Measurements from ENCODE around the gene HLA-DRB1.

The HLA-DRB1 gene

DNA sequence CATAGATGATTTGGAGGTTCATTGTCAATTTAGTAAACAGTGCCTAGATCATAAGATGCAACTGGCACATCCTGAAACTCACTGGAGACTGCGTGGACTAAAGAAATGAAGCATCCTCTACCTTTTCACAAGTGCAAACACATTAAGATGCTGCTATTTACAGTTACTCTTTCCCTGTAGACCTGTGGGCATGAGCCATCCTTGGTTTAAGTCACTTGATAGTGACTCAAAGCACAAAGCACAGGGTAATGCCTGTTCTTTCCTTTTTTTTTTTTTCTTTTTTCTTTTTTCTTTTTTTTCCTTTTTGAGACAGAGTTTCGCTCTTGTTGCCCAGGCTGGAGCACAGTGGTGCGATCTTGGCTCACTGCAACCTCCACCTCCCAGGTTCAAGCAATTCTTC is 37.6 kb upstream of the HLA-DRB1 start:
- ATAC-seq: no peak
- TF ChIP-seq CSDC2 (CRISPR knock-in tag; IDR thresholded peaks at IDR 0.05): no peak
- no peak for TF ChIP-seq SNAI2 (CRISPR knock-in tag; IDR thresholded peaks at IDR 0.05)
- no peak for TF ChIP-seq OSR1 (CRISPR knock-in tag; IDR thresholded peaks at IDR 0.05)
- no peak for TF ChIP-seq ISL1 (CRISPR knock-in tag; IDR thresholded peaks at IDR 0.05)
- no peak for TF ChIP-seq ZFP3 (CRISPR knock-in tag; IDR thresholded peaks at IDR 0.05)
- TF ChIP-seq ZFP30 (CRISPR knock-in tag; IDR thresholded peaks at IDR 0.05): no peak

DNA sequence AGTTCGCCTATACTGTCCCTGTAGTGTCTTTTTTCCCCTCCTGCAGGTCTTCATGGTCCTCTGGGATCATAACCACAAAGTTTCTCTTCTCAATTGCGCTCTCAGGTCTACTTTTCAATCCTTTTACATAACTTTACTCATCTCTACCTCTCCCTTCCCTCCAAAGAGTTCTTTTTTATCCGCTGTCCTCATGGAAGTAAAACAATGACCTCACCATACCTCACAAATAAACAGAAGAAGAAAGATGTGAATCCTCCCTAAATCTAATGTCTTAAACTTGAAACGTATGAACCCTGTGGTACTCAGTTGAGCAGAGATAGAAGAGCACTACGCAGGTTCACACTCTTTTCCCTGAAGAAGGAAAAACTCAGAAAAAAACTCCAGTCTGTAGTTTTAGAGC is 35.5 kb upstream of the HLA-DRB1 start:
- TF ChIP-seq ZNF565 (CRISPR knock-in tag; conservative IDR thresholded peaks at IDR 0.05; ENCODE audit: low read depth) (no peak), ZNF8 (CRISPR knock-in tag; IDR thresholded peaks at IDR 0.05) (no peak), BACH2 (CRISPR knock-in tag; IDR thresholded peaks at IDR 0.05; ENCODE audit: borderline replicate concordance) (no peak), GLIS3 (CRISPR knock-in tag; IDR thresholded peaks at IDR 0.05) (no peak), ARNTL (CRISPR knock-in tag; IDR thresholded peaks at IDR 0.05; ENCODE audit: borderline replicate concordance, low read depth) (no peak), RARB (CRISPR knock-in tag; IDR thresholded peaks at IDR 0.05) (no peak), TCF4 (CRISPR knock-in tag; IDR thresholded peaks at IDR 0.05; ENCODE audit: borderline replicate concordance) (no peak), SNAI2 (CRISPR knock-in tag; IDR thresholded peaks at IDR 0.05) (no peak), ZC3H10 (CRISPR knock-in tag; IDR thresholded peaks at IDR 0.05) (no peak), CSDC2 (CRISPR knock-in tag; IDR thresholded peaks at IDR 0.05) (no peak), PPARA (CRISPR knock-in tag; IDR thresholded peaks at IDR 0.05; ENCODE audit: borderline replicate concordance) (no peak), ZFP3 (CRISPR knock-in tag; IDR thresholded peaks at IDR 0.05) (no peak)
- TF ChIP-seq, protein P1, sequence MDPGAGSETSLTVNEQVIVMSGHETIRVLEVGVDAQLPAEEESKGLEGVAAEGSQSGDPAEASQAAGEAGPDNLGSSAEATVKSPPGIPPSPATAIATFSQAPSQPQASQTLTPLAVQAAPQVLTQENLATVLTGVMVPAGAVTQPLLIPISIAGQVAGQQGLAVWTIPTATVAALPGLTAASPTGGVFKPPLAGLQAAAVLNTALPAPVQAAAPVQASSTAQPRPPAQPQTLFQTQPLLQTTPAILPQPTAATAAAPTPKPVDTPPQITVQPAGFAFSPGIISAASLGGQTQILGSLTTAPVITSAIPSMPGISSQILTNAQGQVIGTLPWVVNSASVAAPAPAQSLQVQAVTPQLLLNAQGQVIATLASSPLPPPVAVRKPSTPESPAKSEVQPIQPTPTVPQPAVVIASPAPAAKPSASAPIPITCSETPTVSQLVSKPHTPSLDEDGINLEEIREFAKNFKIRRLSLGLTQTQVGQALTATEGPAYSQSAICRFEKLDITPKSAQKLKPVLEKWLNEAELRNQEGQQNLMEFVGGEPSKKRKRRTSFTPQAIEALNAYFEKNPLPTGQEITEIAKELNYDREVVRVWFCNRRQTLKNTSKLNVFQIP (CRISPR knock-in tag; IDR thresholded peaks at IDR 0.05; ENCODE audit: borderline replicate concordance, low read depth): no peak
- ATAC-seq: no peak

DNA sequence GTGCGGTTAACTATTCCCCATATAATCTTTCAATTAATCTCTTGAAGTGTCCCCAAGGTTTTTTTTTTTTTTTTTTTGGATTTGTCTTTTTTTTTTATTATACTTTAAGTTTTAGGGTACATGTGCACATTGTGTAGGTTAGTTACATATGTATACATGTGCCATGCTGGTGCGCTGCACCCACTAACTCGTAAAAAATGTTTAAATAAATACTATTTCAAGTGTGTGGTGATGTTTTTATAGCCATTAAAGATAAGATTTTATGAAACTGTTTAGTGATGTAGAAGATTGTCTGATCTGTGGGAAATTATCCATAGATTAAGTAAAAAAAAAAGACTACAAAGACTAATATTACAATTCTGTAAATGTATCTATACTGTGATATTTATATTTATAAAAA is 34.9 kb upstream of the HLA-DRB1 start:
- TF ChIP-seq, protein P1 (CRISPR knock-in tag; IDR thresholded peaks at IDR 0.05; ENCODE audit: borderline replicate concordance, low read depth): no peak
- TF ChIP-seq ZNF565 (CRISPR knock-in tag; conservative IDR thresholded peaks at IDR 0.05; ENCODE audit: low read depth) (no peak), TOX (CRISPR knock-in tag; IDR thresholded peaks at IDR 0.05; ENCODE audit: borderline replicate concordance) (no peak), ARNTL (CRISPR knock-in tag; IDR thresholded peaks at IDR 0.05; ENCODE audit: borderline replicate concordance, low read depth) (no peak), ZFP30 (CRISPR knock-in tag; IDR thresholded peaks at IDR 0.05) (no peak), ISL1 (CRISPR knock-in tag; IDR thresholded peaks at IDR 0.05) (no peak), ESRRG (CRISPR knock-in tag; IDR thresholded peaks at IDR 0.05) (no peak), PPARA (CRISPR knock-in tag; IDR thresholded peaks at IDR 0.05; ENCODE audit: borderline replicate concordance) (no peak)
- no peak for ATAC-seq

DNA sequence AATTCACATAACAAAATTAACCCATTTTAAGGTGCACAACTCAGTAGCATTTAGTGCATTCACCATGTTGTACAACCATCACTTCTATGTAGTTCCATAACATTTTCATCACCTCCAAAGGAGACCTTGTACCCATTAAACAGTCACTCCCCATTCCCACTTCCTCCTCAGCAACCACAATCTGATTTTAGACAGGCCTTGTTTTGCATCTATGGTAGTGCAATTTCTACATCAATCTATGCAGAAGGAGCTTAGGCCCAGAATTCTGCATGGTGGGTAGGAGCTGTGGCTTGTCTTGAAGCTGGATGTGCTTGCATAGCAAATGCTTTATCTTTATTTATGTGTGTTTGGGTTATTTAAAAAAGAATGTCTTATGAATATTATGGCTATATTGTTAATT is 34.0 kb upstream of the HLA-DRB1 start:
- ATAC-seq: no peak
- no peak for TF ChIP-seq ESRRG (CRISPR knock-in tag; IDR thresholded peaks at IDR 0.05)
- TF ChIP-seq BACH2 (CRISPR knock-in tag; IDR thresholded peaks at IDR 0.05; ENCODE audit: borderline replicate concordance): no peak
- TF ChIP-seq, protein P2, sequence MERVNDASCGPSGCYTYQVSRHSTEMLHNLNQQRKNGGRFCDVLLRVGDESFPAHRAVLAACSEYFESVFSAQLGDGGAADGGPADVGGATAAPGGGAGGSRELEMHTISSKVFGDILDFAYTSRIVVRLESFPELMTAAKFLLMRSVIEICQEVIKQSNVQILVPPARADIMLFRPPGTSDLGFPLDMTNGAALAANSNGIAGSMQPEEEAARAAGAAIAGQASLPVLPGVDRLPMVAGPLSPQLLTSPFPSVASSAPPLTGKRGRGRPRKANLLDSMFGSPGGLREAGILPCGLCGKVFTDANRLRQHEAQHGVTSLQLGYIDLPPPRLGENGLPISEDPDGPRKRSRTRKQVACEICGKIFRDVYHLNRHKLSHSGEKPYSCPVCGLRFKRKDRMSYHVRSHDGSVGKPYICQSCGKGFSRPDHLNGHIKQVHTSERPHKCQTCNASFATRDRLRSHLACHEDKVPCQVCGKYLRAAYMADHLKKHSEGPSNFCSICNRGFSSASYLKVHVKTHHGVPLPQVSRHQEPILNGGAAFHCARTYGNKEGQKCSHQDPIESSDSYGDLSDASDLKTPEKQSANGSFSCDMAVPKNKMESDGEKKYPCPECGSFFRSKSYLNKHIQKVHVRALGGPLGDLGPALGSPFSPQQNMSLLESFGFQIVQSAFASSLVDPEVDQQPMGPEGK (CRISPR knock-in tag; IDR thresholded peaks at IDR 0.05; ENCODE audit: borderline replicate concordance): no peak
- TF ChIP-seq ZNF70 (CRISPR knock-in tag; IDR thresholded peaks at IDR 0.05): no peak
- TF ChIP-seq ZFP30 (CRISPR knock-in tag; IDR thresholded peaks at IDR 0.05): no peak
- no peak for TF ChIP-seq ARNTL (CRISPR knock-in tag; IDR thresholded peaks at IDR 0.05; ENCODE audit: borderline replicate concordance, low read depth)
- no peak for TF ChIP-seq GLIS3 (CRISPR knock-in tag; IDR thresholded peaks at IDR 0.05)
- no peak for TF ChIP-seq ZFP3 (CRISPR knock-in tag; IDR thresholded peaks at IDR 0.05)
- no peak for TF ChIP-seq SNAI2 (CRISPR knock-in tag; IDR thresholded peaks at IDR 0.05)
- TF ChIP-seq ISL1 (CRISPR knock-in tag; IDR thresholded peaks at IDR 0.05): no peak
- TF ChIP-seq OSR1 (CRISPR knock-in tag; IDR thresholded peaks at IDR 0.05): no peak
- no peak for TF ChIP-seq ZC3H10 (CRISPR knock-in tag; IDR thresholded peaks at IDR 0.05)
- no peak for TF ChIP-seq ZNF8 (CRISPR knock-in tag; IDR thresholded peaks at IDR 0.05)
- no peak for TF ChIP-seq RARB (CRISPR knock-in tag; IDR thresholded peaks at IDR 0.05)

Measured in SK-N-SH treated with all-trans-retinoic acid at 6 μM for 48 hours (cell line).